CD4-positive, alpha-beta T cell treated with Interleukin-6 at 100 ng/mL for 8 hours (primary cell): Measurements from ENCODE around the gene NDUFA11.

ENCODE experiments used
- DNase-seq: peaks from one replicate; pipeline ENCODE4 v3.0.0-alpha.2; 2020; ENCODE audit warnings: mixed read lengths, low spot score

Gene NDUFA11

GRCh38 chr19:5932609-5933262 is 29.1 kb upstream of the NDUFA11 start:
- DNase-seq: no peak

GRCh38 chr19:5932146-5932545 is 28.6 kb upstream of the NDUFA11 start:
- no peak for DNase-seq

- no peak for DNase-seq
Measured at GRCh38 chr19:5931251-5931650, 27.7 kb upstream of the NDUFA11 start.

GRCh38 chr19:5929625-5930024 is 26.0 kb upstream of the NDUFA11 start:
- DNase-seq: no peak

- DNase-seq: no peak
Measured at GRCh38 chr19:5929179-5929578, 25.6 kb upstream of the NDUFA11 start.

GRCh38 chr19:5927441-5927821 is 23.8 kb upstream of the NDUFA11 start:
- no peak for DNase-seq

GRCh38 chr19:5926641-5927440 is 23.3 kb upstream of the NDUFA11 start:
- DNase-seq: no peak

GRCh38 chr19:5925830-5926427 is 22.3 kb upstream of the NDUFA11 start:
- DNase-seq: no peak

- no peak for DNase-seq
Measured at GRCh38 chr19:5923356-5923755, 19.8 kb upstream of the NDUFA11 start.

- no peak for DNase-seq
Measured at GRCh38 chr19:5922161-5922545, 18.6 kb upstream of the NDUFA11 start.

- DNase-seq: no peak
Measured at GRCh38 chr19:5921516-5922160, 18.0 kb upstream of the NDUFA11 start.

- DNase-seq: no peak
Measured at GRCh38 chr19:5918463-5919079, 15.0 kb upstream of the NDUFA11 start.

- no peak for DNase-seq
Measured at GRCh38 chr19:5917431-5918107, 14.0 kb upstream of the NDUFA11 start.

GRCh38 chr19:5916181-5916708 is 12.7 kb upstream of the NDUFA11 start:
- no peak for DNase-seq

GRCh38 chr19:5915782-5916165 is 12.2 kb upstream of the NDUFA11 start:
- DNase-seq: no peak

- no peak for DNase-seq
Measured at GRCh38 chr19:5914946-5915781, 11.6 kb upstream of the NDUFA11 start.

GRCh38 chr19:5914358-5914774 is 10.8 kb upstream of the NDUFA11 start:
- no peak for DNase-seq

- no peak for DNase-seq
Measured at GRCh38 chr19:5913739-5914357, 10.3 kb upstream of the NDUFA11 start, which contains the start of gene CAPS. Gene CAPS, plus strand, starts transcription at chr19:5914254. Its CDS starts 153 bp downstream, at chr19:5914407.

- DNase-seq: no peak
Measured at GRCh38 chr19:5911366-5911765, 7.8 kb upstream of the NDUFA11 start.

GRCh38 chr19:5910638-5910907 is 7.0 kb upstream of the NDUFA11 start:
- DNase-seq: no peak
